Measurements from ENCODE around the gene IQSEC1. TPM values are rescaled to one million over a fixed set of nuclear protein-coding genes. Genes with fewer than 3 reads are reported as not detected.

IQSEC1 gene
- total and polyA plus RNA-seq, 9 of the 15 experiments (the other 6 are each of a cell fraction or from before 2014, with no cell fraction given), result 0.56 to 39.0 (median 6.8) TPM

GRCh38 chr3:13028010-13028821 lies 45.0 kb downstream of the IQSEC1 start (continued):
- TF ChIP-seq PBX2 (CRISPR knock-in tag; IDR thresholded peaks at IDR 0.05; ENCODE audit: low read depth) (peak; percentile 31; the same call in 1 of the 2 replicates), PBX2 (tag; conservative IDR thresholded peaks at IDR 0.05; ENCODE audit: low read depth) (peak; percentile 48; the same call in 1 of the 2 replicates), ZNF507 (tag; conservative IDR thresholded peaks at IDR 0.05) (no peak), MEIS2 (IDR thresholded peaks at IDR 0.05; ENCODE audit: partially characterized antibody) (peak; percentile 66), ZFP36 (IDR thresholded peaks at IDR 0.05; ENCODE audit: low read depth, low read length, partially characterized antibody) (peak; percentile 90), CEBPG (CRISPR knock-in tag; IDR thresholded peaks at IDR 0.05) (0 out of 2 replicates have a peak, but pooled peaks have one; percentile 15), CEBPG (tag; conservative IDR thresholded peaks at IDR 0.05 in 1 of 2, IDR thresholded peaks at IDR 0.05 in 1 of 2) (no peak), ZNF24 (IDR thresholded peaks at IDR 0.05) (peak; percentile 78; the same call in 1 of the 2 replicates)
